PFSK-1 (cell line): ENCODE data around the gene MYL10.

Source experiments
- POLR2AphosphoS5 ChIP-seq: IDR thresholded peaks from 2 replicates; pipeline ENCODE4 v1.6.1; 2012; ENCODE audit warnings: low read depth, mild to moderate bottlenecking, control low read depth, low read length, moderate library complexity
- SIN3A ChIP-seq: IDR thresholded peaks from 2 replicates; pipeline ENCODE4 v1.6.1; 2012; ENCODE audit warnings: mild to moderate bottlenecking, low read length, moderate library complexity, borderline replicate concordance; ENCODE audit not compliant: insufficient read depth
- TF ChIP-seq, protein P1 (sequence below), 2 experiments: IDR thresholded peaks; 2 replicates each; pipeline versions ENCODE4 v1.6.1 to v1.8.0; 2011 to 2012; ENCODE audit warnings: low read depth in 2 of 2, low read length in 2 of 2, control low read depth in 1 of 2, inconsistent platforms in 1 of 2, mild to moderate bottlenecking in 1 of 2, moderate library complexity in 1 of 2; ENCODE audit not compliant: insufficient read depth in 1 of 2

DNA sequence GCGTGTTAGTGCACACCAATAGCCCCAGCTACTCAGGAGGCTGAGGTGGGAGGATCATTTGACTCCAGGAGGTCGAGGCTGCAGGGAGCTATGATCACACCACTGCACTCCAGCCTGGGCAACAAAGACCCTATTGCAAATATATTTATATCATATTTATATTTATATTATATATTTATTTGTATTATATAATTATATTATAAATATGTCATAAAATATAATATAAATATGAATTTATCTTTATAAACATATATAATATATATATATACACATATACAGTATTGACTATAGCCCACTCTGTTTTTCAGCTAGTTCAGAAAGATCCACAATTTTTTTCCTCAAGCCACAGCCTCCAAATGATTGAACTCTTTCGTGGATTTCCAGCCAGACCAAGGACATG, 45.3 kb upstream of the MYL10 start:
- TF ChIP-seq, protein P1, sequence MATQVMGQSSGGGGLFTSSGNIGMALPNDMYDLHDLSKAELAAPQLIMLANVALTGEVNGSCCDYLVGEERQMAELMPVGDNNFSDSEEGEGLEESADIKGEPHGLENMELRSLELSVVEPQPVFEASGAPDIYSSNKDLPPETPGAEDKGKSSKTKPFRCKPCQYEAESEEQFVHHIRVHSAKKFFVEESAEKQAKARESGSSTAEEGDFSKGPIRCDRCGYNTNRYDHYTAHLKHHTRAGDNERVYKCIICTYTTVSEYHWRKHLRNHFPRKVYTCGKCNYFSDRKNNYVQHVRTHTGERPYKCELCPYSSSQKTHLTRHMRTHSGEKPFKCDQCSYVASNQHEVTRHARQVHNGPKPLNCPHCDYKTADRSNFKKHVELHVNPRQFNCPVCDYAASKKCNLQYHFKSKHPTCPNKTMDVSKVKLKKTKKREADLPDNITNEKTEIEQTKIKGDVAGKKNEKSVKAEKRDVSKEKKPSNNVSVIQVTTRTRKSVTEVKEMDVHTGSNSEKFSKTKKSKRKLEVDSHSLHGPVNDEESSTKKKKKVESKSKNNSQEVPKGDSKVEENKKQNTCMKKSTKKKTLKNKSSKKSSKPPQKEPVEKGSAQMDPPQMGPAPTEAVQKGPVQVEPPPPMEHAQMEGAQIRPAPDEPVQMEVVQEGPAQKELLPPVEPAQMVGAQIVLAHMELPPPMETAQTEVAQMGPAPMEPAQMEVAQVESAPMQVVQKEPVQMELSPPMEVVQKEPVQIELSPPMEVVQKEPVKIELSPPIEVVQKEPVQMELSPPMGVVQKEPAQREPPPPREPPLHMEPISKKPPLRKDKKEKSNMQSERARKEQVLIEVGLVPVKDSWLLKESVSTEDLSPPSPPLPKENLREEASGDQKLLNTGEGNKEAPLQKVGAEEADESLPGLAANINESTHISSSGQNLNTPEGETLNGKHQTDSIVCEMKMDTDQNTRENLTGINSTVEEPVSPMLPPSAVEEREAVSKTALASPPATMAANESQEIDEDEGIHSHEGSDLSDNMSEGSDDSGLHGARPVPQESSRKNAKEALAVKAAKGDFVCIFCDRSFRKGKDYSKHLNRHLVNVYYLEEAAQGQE (IDR thresholded peaks at IDR 0.05; ENCODE audit: insufficient read depth in 1 of 2, low read depth in 2 of 2, low read length in 2 of 2) = no peak
- TF ChIP-seq POLR2AphosphoS5 (no peak), SIN3A (no peak)
